HG02938 (cell line): ENCODE data around the gene CACNA1A.

Experiments
- ATAC-seq: cut with Tn5 transposase; IDR thresholded peaks from one replicate; pipeline ENCODE4 v1.9.1; 2021; ENCODE audit warnings: mild to moderate bottlenecking, moderate library complexity; ENCODE audit not compliant: unreplicated experiment

The CACNA1A gene

DNA sequence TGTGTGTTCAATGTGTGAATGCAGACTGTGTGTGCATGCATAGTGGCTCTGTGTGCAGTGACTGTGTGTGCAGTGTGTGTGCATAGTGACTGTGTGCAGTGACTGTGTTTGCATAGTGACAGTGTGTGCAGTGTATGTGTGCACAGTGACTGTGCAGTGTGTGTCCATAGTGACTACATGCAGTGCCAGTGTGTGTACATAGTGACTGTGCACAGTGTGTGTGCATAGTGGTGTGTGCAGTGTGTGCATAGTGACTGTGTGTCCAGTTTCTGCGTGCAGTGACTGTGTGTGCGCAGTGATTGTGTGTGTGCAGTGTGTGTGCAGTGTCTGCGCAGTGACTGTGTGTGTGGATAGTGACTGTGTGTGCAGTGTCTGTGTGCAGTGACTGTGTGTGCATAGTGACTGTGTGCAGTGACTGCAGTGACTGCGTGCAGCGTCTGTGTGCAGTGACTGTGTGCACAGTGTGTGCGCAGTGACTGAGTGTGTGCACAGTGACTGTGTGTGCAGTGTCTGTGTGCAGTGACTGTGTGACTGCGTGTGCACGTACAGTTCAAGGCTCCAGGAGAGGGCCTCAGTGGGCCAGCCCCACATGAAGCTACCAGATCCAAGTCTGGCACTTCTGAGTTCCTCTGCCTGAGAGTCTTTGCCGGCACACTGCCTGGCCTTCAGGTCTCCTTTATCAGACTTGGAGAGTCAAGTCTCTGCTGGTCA lies 265.8 kb downstream of the CACNA1A start:
- ATAC-seq: no peak

- ATAC-seq: no peak
Observed at GRCh38 chr19:13238891-13239534, 267.3 kb downstream of the CACNA1A start.

DNA sequence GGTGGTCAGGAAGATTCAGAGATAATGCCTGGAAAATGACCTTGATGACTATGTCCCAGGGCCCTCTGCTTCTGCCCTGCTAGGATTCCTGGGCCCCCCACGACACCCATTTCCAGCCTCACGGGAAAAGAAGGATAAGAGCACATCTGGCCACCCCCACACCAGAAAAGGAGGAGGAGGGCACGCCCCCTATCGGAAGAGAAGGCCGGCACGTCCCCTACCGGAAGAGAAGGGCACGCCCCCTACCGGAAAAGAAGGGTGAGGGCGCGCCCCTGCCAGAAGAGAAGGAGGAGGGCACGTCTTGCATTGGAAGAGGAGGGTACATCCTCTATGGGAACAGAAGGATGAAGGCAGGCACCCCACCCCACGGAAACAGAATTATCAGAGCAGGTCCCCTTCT lies 271.8 kb downstream of the CACNA1A start:
- ATAC-seq: no peak

GRCh38 chr19:13231663-13232062 lies 274.6 kb downstream of the CACNA1A start:
- no peak for ATAC-seq

DNA sequence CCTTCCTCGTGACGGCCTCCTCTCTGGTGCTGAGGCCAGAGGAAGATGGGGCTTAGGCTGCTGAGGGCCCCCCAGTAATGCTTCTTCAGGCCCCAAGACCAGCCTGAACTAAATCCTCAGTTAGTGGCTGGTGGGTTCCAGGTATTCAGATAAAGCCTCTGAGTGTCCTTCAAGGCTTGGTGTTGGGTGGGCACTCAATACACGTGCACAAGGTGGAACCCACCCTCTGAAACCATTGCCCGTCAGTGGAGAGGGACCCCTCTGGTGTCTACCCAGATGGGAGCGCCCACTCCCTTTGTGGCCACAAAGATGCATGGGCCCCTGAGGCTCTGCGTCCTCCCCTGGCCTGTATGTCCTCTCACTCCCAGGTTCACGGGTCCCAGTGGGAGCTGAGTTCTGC lies 277.0 kb downstream of the CACNA1A start:
- no peak for ATAC-seq

- ATAC-seq: no peak
Observed at GRCh38 chr19:13228561-13228960, 277.7 kb downstream of the CACNA1A start.

GRCh38 chr19:13226983-13227382 lies 279.3 kb downstream of the CACNA1A start:
- ATAC-seq: no peak

- no peak for ATAC-seq
Observed at GRCh38 chr19:13225973-13226865, 280.1 kb downstream of the CACNA1A start.

DNA sequence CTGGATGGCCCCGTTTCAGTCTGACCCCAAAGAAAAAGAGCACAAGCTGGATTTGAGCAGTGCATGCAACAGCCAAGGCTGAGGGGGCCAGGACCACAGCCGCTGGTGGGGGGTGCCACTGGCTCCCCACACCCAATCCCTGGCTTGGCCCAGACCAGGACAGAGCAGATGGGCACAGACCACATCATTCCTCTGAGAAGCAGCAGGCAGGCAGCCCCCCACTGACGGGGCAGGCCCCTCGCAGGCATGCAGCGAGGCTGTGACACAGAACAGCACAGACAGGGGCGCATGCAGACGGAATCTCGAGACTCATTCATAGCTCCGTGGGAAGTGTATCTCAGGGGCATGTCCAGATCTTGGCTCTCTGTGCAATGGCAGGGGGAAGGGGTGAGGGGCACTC lies 281.2 kb downstream of the CACNA1A start:
- no peak for ATAC-seq

GRCh38 chr19:13220847-13221246 lies 285.4 kb downstream of the CACNA1A start:
- no peak for ATAC-seq

DNA sequence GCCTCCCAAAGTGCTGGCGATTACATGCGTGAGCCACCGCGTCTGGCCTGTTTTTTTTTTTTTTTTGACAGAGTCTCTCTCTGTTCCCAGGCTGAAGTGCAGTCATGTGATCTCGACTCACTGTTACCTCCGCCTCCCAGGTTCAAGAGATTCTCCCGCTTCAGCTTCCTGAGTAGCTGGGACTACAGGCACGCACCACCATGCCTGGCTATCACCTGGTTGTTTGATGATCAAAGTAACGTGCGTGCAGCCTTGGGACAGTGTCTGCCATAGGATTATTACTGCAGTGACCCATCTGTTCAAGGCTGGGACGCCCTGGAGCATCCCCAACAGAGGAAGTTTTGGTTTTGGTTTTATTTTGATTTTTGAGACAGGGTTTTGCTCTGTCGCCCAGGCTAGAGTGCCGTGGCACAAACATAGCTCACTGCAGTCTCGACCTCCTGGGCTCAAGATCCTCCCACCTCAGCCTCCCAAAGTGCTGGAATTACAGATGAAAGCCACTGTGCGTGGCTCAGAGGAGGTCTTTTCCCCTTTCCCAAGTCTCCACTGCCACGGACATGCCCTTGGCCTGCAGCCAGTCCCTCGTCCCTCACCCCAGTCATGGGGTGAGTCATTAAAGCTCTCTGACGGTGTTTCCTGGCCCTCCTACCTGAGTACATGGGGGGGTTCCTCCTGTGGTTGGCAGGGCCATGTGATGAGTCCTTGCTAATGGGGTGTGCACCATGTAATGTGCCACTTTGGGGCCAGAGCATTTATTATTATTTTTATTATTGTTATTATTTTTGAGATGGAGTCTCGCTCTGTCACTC lies 290.5 kb downstream of the CACNA1A start:
- ATAC-seq: no peak

DNA sequence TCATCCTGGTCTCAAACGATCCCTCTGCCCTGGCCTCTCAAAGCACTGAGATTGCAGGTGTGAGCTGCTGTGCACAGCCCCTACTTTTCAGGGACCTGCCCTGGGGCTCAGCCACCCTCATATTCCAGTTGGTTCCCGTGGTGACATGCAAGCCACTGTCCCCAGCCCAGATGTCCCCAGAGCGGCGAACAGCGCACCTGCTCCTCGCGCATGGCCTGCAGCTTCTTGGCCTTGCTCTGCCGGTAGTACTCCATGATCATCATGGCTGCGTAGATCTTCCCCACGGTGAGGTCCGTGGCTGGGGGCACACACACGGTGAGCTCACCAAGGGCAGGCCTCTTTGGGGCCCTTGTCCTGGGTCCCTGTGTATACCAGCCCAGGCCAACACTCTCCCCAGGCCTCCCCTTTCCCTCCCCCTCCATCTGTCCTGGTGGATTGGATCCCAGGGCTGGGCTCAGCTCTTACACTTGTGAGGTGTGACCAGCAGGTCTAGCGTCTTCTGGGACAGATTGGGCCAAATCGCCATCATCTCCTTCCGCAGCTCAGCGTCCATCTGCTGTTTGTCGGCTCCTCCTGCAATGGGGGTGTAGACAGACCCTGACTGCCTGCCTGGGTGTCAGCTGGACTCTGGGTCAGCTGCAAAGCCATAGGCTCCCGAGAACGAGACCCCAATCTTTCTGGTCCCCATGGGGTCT lies 292.1 kb downstream of the CACNA1A start:
- ATAC-seq: no peak

DNA sequence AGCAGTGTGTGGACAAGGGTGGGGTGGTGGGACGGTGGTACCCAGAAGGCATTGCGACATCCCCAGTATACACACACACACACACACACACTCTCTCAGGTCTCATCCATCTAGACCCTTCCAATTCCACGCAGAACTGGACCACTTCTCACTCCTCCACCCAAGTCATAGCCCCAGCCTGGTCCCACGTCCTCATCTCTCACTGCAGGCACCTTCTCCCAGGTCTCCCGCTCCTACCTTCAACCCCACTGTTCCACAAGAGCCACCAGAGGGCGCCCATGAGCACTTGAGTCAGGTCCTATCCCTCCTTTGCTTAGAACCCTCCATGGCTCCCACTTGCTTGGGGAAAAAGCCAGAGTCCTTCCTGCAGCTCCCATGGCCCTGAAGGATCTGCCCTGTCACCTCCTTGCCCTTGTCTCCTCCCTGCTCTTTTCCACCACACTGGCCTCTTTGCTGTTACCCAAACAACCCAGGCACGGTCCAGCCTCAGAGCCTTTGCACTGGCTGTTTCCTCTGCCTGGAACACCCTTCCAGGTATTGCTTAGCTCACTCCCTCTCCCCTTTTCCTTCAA lies 293.4 kb downstream of the CACNA1A start:
- ATAC-seq: no peak

DNA sequence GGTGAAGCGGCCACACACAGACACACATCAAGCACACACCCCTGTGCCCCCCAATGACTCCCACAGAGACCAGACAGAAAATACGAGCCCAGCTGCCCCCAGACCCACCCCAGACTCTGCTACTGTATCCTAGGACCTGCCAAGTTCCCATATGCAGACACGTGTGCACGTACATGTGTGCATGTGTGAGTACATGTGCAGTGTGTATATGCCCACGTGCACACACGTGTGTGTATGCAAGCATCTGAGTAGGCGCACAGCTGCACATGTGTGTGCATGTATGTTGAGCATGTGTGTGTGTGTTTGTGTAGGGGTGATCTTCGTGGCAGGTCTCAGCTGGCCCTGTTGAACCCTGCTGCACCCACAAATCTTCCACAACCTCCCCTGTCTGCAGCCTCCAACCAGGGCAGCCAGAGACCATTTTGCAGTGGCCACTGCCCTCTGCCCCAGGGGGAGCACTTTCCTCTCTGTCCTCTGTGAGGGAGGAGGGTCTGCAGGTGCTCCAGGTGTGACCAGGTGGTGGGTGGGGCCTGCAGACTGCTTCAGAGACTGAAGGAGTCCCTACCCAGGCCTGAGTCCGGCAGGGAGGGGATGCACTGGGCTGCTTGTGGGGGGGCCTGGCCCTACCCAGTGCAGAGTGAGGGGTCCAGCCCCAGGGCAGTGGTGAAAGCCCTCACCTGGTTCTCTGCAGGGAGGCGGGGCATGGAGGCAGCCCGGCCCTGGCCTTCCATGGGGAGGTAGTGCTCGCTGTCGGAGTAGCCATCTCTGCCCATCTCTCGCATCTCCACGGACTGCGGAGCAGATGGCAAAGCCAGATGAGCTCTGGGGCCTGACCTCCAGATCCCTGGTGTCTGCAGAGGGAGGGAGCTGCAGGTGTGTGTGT lies 294.6 kb downstream of the CACNA1A start:
- no peak for ATAC-seq

DNA sequence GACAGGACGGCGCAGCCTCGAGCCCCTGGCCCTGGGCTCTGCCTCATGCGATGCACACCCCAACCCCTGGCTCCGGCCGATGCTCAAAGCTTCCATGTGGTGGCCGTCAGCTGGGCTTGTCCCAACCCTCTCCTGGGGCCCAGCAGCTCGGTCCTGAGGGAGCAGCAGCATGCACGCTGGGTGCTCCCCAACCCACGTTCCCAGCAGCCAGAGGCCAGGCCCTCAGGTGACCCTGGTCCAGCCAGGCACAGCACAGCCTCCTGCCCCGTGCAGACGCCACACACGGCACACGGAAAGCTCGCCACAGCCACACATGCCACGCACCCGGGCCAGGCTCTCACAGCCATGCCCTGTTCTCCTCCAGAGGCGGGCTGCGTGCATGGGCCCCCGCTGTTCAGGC lies 295.3 kb downstream of the CACNA1A start:
- no peak for ATAC-seq

- ATAC-seq: no peak
Observed at GRCh38 chr19:13210339-13210775, 295.9 kb downstream of the CACNA1A start.

GRCh38 chr19:13209484-13210338 lies 296.6 kb downstream of the CACNA1A start:
- no peak for ATAC-seq
